Mesendoderm (in vitro differentiated cells): Measurements from ENCODE around the gene PLEKHG4B.

Experiments used
- DNase-seq: peaks from one replicate; pipeline ENCODE4 v3.0.0; 2013
- H2AK5ac ChIP-seq: 2 replicates; pipeline ENCODE4 v1.6.1; 2013; ENCODE audit warnings: low read length, inconsistent platforms
- H2BK120ac ChIP-seq: 2 replicates; pipeline ENCODE4 v1.6.1; 2013; ENCODE audit warnings: low read depth, mild to moderate bottlenecking, low read length, moderate library complexity, mixed read lengths
- H2BK15ac ChIP-seq: replicated peaks from 2 replicates; pipeline ENCODE4 v1.6.1; 2013; ENCODE audit warnings: low read depth, mild to moderate bottlenecking, moderate library complexity
- H2BK5ac ChIP-seq: 2 replicates; pipeline ENCODE4 v1.6.1; 2013; ENCODE audit warnings: low read length, inconsistent platforms
- H3K18ac ChIP-seq: 2 replicates; pipeline ENCODE4 v1.6.1; 2013; ENCODE audit warnings: mild to moderate bottlenecking, low read length, mixed read lengths
- H3K23ac ChIP-seq: one replicate; pipeline ENCODE4 v1.6.1; 2013; ENCODE audit warnings: low read length
- H3K27ac ChIP-seq: 2 replicates; pipeline ENCODE4 v1.5.1; 2013; ENCODE audit warnings: low read depth, mild to moderate bottlenecking, inconsistent platforms, low read length, moderate library complexity
- H3K27me3 ChIP-seq: 2 replicates; pipeline ENCODE4 v1.6.1; 2013; ENCODE audit warnings: low read length, control low read depth, mild to moderate bottlenecking, inconsistent platforms; ENCODE audit not compliant: insufficient read depth, poor library complexity
- H3K36me3 ChIP-seq: 2 replicates; pipeline ENCODE4 v1.6.1; 2013; ENCODE audit warnings: low read length, inconsistent platforms; ENCODE audit not compliant: control insufficient read depth, insufficient read depth
- H3K4ac ChIP-seq: one replicate; pipeline ENCODE4 v1.6.1; 2013; ENCODE audit warnings: low read depth, mild to moderate bottlenecking, low read length, moderate library complexity
- H3K4me1 ChIP-seq: 2 replicates; pipeline ENCODE4 v1.6.1; 2013; ENCODE audit warnings: low read depth, low read length, inconsistent platforms; ENCODE audit not compliant: control insufficient read depth
- H3K4me2 ChIP-seq: 2 replicates; pipeline ENCODE4 v1.6.1; 2013; ENCODE audit warnings: low read length
- H3K4me3 ChIP-seq: 2 replicates; pipeline ENCODE4 v1.5.1; 2013; ENCODE audit warnings: mild to moderate bottlenecking, low read length
- H3K56ac ChIP-seq: one replicate; pipeline ENCODE4 v1.6.1; 2013; ENCODE audit warnings: low read length
- H3K79me1 ChIP-seq: 2 replicates; pipeline ENCODE4 v1.6.1; 2013; ENCODE audit warnings: low read length, inconsistent platforms
- H3K79me2 ChIP-seq: 2 replicates; pipeline ENCODE4 v1.6.1; 2013; ENCODE audit warnings: mild to moderate bottlenecking, low read length; ENCODE audit not compliant: control insufficient read depth, insufficient read depth
- H3K9ac ChIP-seq: 2 replicates; pipeline ENCODE4 v1.6.1; 2013; ENCODE audit warnings: low read length, inconsistent platforms
- H4K5ac ChIP-seq: one replicate; pipeline ENCODE4 v1.6.1; 2013; ENCODE audit warnings: low read length
- H4K8ac ChIP-seq: one replicate; pipeline ENCODE4 v1.6.1; 2013; ENCODE audit warnings: low read depth, mild to moderate bottlenecking, control low read depth, low read length, moderate library complexity
- WGBS: extraction: QIAGEN DNeasy Blood & Tissue Kit; methylation state at CpG from one replicate; pipeline ENCODE4 v1.1.7; 2013; ENCODE audit warnings: low lambda C conversion rate, missing lambda C conversion rate; ENCODE audit not compliant: insufficient coverage; ENCODE audit errors: extremely low coverage; 5-methylcytosine and 5-hydroxymethylcytosine counted together

The PLEKHG4B gene

DNA sequence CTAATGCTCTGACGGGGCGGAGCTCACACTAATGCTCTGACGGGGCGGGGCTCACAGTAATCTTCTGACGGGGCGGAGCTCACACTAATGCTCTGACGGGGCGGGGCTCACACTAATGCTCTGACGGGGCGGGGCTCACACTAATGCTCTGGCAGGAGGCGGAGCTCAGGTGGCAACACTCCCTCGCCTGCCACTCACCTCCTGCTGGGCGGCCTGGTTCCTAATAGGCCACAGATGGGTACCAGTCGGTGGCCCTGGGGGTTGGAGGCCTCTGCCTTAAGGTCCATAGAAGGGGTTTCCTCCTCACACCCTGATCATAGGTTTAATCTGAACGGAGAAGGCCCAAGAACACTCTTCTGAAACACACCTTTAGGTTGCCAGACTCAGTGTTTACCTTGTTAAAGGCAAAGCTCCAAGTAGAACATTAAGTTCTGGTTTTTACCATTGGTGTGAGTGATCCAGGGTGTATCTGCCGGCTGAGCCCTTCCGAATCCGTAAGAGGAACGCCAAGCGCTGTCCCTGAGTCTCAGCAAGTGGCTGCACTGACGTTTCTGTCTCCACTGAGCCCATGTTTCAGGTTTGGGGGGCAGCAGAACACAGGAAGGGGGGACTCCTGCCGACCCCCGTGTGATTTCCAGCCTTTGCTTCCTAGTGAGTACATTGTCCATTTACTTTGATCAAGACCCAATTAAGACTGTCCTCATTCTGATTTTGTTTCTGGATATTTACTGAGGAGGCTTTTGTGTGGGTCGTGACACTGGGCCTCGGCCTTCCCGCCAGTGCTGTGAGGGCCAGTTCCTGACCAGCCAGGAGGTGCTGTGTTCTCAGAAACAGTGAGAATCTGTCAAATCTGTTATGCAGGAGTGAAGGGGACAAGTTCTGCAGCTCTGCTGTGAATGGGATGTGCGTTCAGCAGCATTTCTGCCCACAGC lies 74.7 kb downstream of the PLEKHG4B start:
- Histone ChIP-seq H4K5ac (no peak overlapping the region), H3K56ac (no peak overlapping the region), H3K79me2 (no peaks in the 10 kb centered on the region), H3K4me3 (no peak overlapping the region), H3K4ac (no peak overlapping the region), H3K4me1 (no peaks in the 10 kb centered on the region), H4K8ac (no peak overlapping the region), H2BK120ac (no peak overlapping the region), H2BK5ac (no peak overlapping the region), H3K79me1 (no peaks in the 10 kb centered on the region), H3K36me3 (no peaks in the 10 kb centered on the region), H3K27me3 (no peaks in the 10 kb centered on the region), H3K9ac (no peak overlapping the region), H3K18ac (no peak overlapping the region), H3K23ac (no peak overlapping the region), H3K4me2 (no peak overlapping the region), H2AK5ac (no peak overlapping the region), H2BK15ac (no peak overlapping the region), H3K27ac (no peak overlapping the region)
- WGBS = no CpG with 5 or more reads among the region's 27 CpGs
- no peak for DNase-seq

- WGBS = no CpG with 5 or more reads among the region's 7 CpGs
- Histone ChIP-seq H2BK15ac (no peak overlapping the region), H3K27ac (no peak overlapping the region)
Observed at GRCh38 chr5:167511-167910, 75.5 kb downstream of the PLEKHG4B start.

DNA sequence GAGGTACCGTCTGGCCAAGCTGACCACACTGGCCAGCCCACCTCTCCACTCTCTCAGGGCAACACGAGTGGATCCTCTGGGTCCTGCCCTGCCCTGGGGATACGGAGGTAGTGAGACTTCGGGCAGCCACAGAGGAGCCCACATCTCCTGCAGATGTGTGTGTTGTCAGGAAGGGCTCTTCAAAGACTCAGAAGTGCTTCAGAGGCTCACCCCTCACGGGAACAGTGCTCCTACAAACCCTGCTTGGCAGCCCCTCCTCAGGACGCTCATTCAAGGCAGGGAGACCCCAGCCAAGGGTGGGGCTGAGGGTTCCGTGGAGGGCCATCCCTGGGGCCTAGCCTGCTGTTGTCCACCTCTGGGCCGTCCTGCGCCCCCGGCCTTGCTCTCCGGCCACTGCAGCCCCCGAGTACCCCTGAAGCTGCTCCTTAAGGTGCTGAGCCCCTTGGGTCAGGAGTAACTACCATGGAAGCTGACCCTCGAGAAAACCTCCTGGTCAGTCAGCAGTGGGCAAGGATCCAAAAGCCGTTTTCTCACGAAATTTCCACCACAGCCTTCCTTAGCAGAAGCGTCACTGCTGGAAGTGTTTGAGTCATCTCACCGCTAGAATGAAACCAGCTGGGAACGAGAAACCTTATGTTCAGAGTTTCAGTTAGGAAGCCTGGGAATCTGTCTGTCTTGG lies 76.2 kb downstream of the PLEKHG4B start:
- Histone ChIP-seq H3K4me3 (no peak overlapping the region), H3K9ac (no peak overlapping the region), H3K27me3 (no peaks in the 10 kb centered on the region), H3K36me3 (peaks cover 1% of the 10 kb centered on the region), H3K27ac (no peak overlapping the region), H3K4ac (no peak overlapping the region), H3K23ac (no peak overlapping the region), H3K79me2 (no peaks in the 10 kb centered on the region), H3K4me1 (no peaks in the 10 kb centered on the region), H2BK5ac (no peak overlapping the region), H4K8ac (no peak overlapping the region), H2BK120ac (no peak overlapping the region), H4K5ac (no peak overlapping the region), H3K4me2 (no peak overlapping the region), H2AK5ac (no peak overlapping the region), H2BK15ac (no peak overlapping the region), H3K18ac (no peak overlapping the region), H3K79me1 (no peaks in the 10 kb centered on the region), H3K56ac (no peak overlapping the region)
- no CpG with 5 or more reads among the region's 18 CpGs for WGBS
- no peak for DNase-seq

More at GRCh38 chr5:167511-167910, 75.5 kb downstream of the PLEKHG4B start:
- H3K23ac ChIP-seq = no peak overlapping the region
- no peaks in the 10 kb centered on the region for H3K36me3 ChIP-seq
- no peaks in the 10 kb centered on the region for H3K4me1 ChIP-seq
- no peak overlapping the region for H3K18ac ChIP-seq
- no peak overlapping the region for H3K4me3 ChIP-seq
- no peak overlapping the region for H2BK120ac ChIP-seq
- H3K9ac ChIP-seq = no peak overlapping the region
- no peak for DNase-seq
- H3K56ac ChIP-seq = no peak overlapping the region
- no peak overlapping the region for H3K4me2 ChIP-seq
- no peak overlapping the region for H2BK5ac ChIP-seq
- no peak overlapping the region for H4K5ac ChIP-seq
- no peak overlapping the region for H4K8ac ChIP-seq
- no peaks in the 10 kb centered on the region for H3K79me2 ChIP-seq
- H3K27me3 ChIP-seq = no peaks in the 10 kb centered on the region
- no peaks in the 10 kb centered on the region for H3K79me1 ChIP-seq
- no peak overlapping the region for H3K4ac ChIP-seq
- H2AK5ac ChIP-seq = no peak overlapping the region

DNA sequence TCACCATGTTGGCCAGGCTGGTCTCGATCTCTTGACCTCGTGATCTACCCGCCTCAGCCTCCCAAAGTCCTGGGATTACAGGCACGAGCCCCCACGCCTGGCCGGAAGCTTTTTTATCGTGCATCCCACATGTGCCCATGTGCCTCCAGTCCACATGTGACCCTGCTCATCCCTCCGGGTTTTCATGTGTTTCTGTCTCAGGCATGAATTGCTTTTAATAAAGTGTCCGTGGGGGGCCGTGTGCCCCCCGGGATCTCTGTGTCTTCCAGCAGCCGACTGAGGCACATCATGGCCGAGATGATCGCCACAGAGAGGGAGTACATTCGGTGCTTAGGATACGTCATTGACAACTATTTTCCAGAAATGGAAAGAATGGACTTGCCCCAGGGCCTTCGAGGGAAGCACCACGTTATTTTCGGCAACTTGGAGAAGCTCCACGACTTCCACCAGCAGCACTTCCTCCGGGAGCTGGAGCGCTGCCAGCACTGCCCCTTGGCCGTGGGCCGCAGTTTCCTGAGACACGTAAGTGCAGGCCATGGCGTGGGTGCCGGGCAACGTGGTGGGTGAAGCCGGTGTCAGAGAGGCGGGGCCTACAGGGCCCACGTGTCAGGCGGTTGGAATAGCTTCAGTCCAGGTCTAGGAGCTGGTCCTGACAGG lies 77.2 kb downstream of the PLEKHG4B start:
- Histone ChIP-seq H3K79me2 (no peaks in the 10 kb centered on the region), H3K4me3 (no peak overlapping the region), H3K79me1 (no peaks in the 10 kb centered on the region), H3K4me1 (no peaks in the 10 kb centered on the region), H2BK120ac (no peak overlapping the region), H3K36me3 (peaks cover 8% of the 10 kb centered on the region), H2BK15ac (no peak overlapping the region), H3K27me3 (no peaks in the 10 kb centered on the region), H2AK5ac (no peak overlapping the region), H3K18ac (no peak overlapping the region), H4K5ac (no peak overlapping the region), H3K27ac (no peak overlapping the region), H3K4ac (no peak overlapping the region), H4K8ac (no peak overlapping the region), H3K56ac (no peak overlapping the region), H3K4me2 (no peak overlapping the region), H3K9ac (no peak overlapping the region), H3K23ac (no peak overlapping the region), H2BK5ac (no peak overlapping the region)
- WGBS = no CpG with 5 or more reads among the region's 32 CpGs
- no peak for DNase-seq

GRCh38 chr5:169728-170094 lies 77.7 kb downstream of the PLEKHG4B start:
- DNase-seq = no peak
- Histone ChIP-seq H3K56ac (no peak overlapping the region), H3K27me3 (no peaks in the 10 kb centered on the region), H2AK5ac (no peak overlapping the region), H3K79me1 (no peaks in the 10 kb centered on the region), H3K18ac (no peak overlapping the region), H2BK5ac (no peak overlapping the region), H3K23ac (no peak overlapping the region), H2BK120ac (no peak overlapping the region), H3K9ac (no peak overlapping the region), H2BK15ac (no peak overlapping the region), H3K27ac (no peak overlapping the region), H3K36me3 (peaks cover 8% of the 10 kb centered on the region), H3K4me3 (no peak overlapping the region), H3K79me2 (no peaks in the 10 kb centered on the region), H3K4me1 (no peaks in the 10 kb centered on the region), H4K8ac (no peak overlapping the region), H3K4ac (no peak overlapping the region), H4K5ac (no peak overlapping the region), H3K4me2 (no peak overlapping the region)
- no CpG with 5 or more reads among the region's 12 CpGs for WGBS
